Thyroid gland (tissue), 4 donors: ENCODE results near the gene RAB5A.

Experiments
- CTCF ChIP-seq, 6 experiments: fragments of 200-600 bp in 3 of 6; fragments of 450-650 bp in 3 of 6; sonication (generic) in 3 of 6; IDR thresholded peaks; one replicate each; pipeline ENCODE4 v1.5.1; 2016 to 2019; ENCODE audit warnings: antibody characterized with exemption in 6 of 6, mild to moderate bottlenecking in 2 of 6, inconsistent platforms in 1 of 6, moderate library complexity in 1 of 6
- POLR2A ChIP-seq, 2 donors: fragments of 450-650 bp; IDR thresholded peaks; one replicate each; pipeline ENCODE4 v1.6.1; 2017; ENCODE audit warnings: antibody characterized with exemption in 2 of 2, mild to moderate bottlenecking in 2 of 2, moderate library complexity in 1 of 2

GRCh38 chr3:19948226-19948591, 1.3 kb downstream of the RAB5A start:
- no peak for TF ChIP-seq CTCF (IDR thresholded peaks at IDR 0.05)
- no peak for TF ChIP-seq POLR2A (IDR thresholded peaks at IDR 0.05)
